K562 (cell line): ENCODE results near the gene KLK6. TPM values are rescaled to one million over a fixed set of nuclear protein-coding genes. Genes with fewer than 3 reads are reported as not detected.

Source experiments
- HNRNPH1 ChIP-seq: fragments of 200-400 bp; formaldehyde crosslinking; optimal IDR thresholded peaks from 2 replicates; pipeline ENCODE3; 2017; ENCODE audit warnings: low read depth, mild to moderate bottlenecking, low read length, moderate library complexity
- MAZ ChIP-seq, 2 experiments: fragments of 450-650 bp in 1 of 2; sonication (generic) in 1 of 2; formaldehyde crosslinking; IDR thresholded peaks in 1 of 2; conservative IDR thresholded peaks in 1 of 2; 2 replicates each; pipeline versions ENCODE4 v1.4.0 to v1.5.0; 2020; ENCODE audit warnings: mild to moderate bottlenecking in 1 of 2, missing genetic modification reagents in 1 of 2
- MYNN ChIP-seq, 2 experiments: sonication (generic); formaldehyde crosslinking in 1 of 2; IDR thresholded peaks; 2 replicates each; pipeline versions ENCODE4 v1.5.0 to v1.6.1; 2016 to 2020; ENCODE audit warnings: antibody characterized with exemption in 1 of 2, missing genetic modification reagents in 1 of 2
- POLR2AphosphoS2 ChIP-seq: IDR thresholded peaks from 2 replicates; pipeline ENCODE4 v1.6.1; 2012; ENCODE audit warnings: low read length, improper control_type of control experiment
- RB1 ChIP-seq: fragments of 450-650 bp; IDR thresholded peaks from 2 replicates; pipeline ENCODE4 v1.6.1; 2017; ENCODE audit warnings: low read depth, mild to moderate bottlenecking
- ZFP30 ChIP-seq: fragments of 250-450 bp; sonication (Bioruptor Pico); IDR thresholded peaks from 2 replicates; pipeline ENCODE4 v1.8.0; 2022; ENCODE audit warnings: moderate library complexity, mild to moderate bottlenecking, inconsistent platforms, borderline replicate concordance
- ZNF253 ChIP-seq: fragments of 250-450 bp; sonication (Bioruptor Pico); conservative IDR thresholded peaks from 2 replicates; pipeline ENCODE4 v1.6.1; 2021; ENCODE audit warnings: mild to moderate bottlenecking
- polyA plus RNA-seq, 8 experiments: library from polyadenylated mRNA; depleted of rRNA in 4 of 8; stranded (reverse) in 5 of 8; unstranded in 3 of 8; fragments of >200 nt; fragmentation: Nextera tagmentation in 2 of 8; fragmentation: Illumina TruSeq in 1 of 8; extraction: Ambion mirVana in 2 of 8; extraction: Trizol in 1 of 8; gene quantifications; 2 replicates each; pipeline versions ENCODE4 v1.2.1 to v1.2.3, GENCODE V29; 2011 to 2014; ENCODE audit warnings: inconsistent platforms in 1 of 8, missing spikeins in 1 of 8
- total RNA-seq, 7 experiments: library from RNA; depleted of rRNA in 6 of 7; stranded (reverse); fragments of >200 nt in 6 of 7; fragmentation: Illumina TruSeq in 2 of 7; extraction: Trizol in 2 of 7; gene quantifications; 2 replicates each; pipeline versions ENCODE4 v1.2.1 to v1.2.3, GENCODE V29; 2011 to 2021; ENCODE audit warnings: low replicate concordance in 1 of 7
- TF ChIP-seq, protein P1 (sequence below): sonication (generic); formaldehyde crosslinking; IDR thresholded peaks from 2 replicates; pipeline ENCODE4 v1.8.0; 2023; ENCODE audit warnings: mild to moderate bottlenecking, missing genetic modification reagents
- TF ChIP-seq, protein P2 (sequence below): fragments of 450-650 bp; IDR thresholded peaks from 2 replicates; pipeline ENCODE4 v1.6.1; 2016; ENCODE audit warnings: mild to moderate bottlenecking, moderate library complexity
- TF ChIP-seq, protein P3 (sequence below): fragments of 250-450 bp; sonication (Bioruptor Pico); IDR thresholded peaks from 2 replicates; pipeline ENCODE4 v1.9.0; 2021; ENCODE audit warnings: mild to moderate bottlenecking

Gene KLK6
- total and polyA plus RNA-seq, 9 of the 15 experiments (the other 6 are each of a cell fraction or from before 2014, with no cell fraction given) = not detected

DNA sequence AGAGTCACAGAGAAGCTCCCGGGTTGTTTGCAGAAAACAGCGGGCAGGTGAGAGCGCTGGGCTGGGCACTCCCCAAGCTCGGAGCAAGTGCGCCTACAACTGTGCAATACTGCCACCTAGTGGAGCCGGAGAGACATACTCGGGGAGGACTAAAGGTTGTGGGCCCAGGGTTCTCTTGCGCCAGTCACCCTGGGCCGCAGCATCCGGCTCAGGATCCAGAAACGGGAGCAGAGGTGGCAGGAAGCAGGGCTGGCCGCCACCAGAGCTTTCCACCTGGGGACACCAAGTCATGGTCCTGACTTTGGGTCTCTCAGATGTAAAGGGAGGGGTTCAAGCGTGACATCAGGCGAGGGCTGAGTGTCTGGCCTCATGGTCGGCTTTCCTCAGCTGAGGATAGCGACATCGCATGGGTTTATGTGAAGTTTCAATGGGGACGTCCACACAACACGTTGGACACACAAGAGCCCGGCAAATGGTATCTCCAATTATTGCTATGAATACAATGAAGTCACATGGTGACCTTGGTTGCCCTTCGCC lies 47.0 kb downstream of the KLK6 start (continued):
- TF ChIP-seq, protein P1, sequence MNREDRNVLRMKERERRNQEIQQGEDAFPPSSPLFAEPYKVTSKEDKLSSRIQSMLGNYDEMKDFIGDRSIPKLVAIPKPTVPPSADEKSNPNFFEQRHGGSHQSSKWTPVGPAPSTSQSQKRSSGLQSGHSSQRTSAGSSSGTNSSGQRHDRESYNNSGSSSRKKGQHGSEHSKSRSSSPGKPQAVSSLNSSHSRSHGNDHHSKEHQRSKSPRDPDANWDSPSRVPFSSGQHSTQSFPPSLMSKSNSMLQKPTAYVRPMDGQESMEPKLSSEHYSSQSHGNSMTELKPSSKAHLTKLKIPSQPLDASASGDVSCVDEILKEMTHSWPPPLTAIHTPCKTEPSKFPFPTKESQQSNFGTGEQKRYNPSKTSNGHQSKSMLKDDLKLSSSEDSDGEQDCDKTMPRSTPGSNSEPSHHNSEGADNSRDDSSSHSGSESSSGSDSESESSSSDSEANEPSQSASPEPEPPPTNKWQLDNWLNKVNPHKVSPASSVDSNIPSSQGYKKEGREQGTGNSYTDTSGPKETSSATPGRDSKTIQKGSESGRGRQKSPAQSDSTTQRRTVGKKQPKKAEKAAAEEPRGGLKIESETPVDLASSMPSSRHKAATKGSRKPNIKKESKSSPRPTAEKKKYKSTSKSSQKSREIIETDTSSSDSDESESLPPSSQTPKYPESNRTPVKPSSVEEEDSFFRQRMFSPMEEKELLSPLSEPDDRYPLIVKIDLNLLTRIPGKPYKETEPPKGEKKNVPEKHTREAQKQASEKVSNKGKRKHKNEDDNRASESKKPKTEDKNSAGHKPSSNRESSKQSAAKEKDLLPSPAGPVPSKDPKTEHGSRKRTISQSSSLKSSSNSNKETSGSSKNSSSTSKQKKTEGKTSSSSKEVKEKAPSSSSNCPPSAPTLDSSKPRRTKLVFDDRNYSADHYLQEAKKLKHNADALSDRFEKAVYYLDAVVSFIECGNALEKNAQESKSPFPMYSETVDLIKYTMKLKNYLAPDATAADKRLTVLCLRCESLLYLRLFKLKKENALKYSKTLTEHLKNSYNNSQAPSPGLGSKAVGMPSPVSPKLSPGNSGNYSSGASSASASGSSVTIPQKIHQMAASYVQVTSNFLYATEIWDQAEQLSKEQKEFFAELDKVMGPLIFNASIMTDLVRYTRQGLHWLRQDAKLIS = no peak
- TF ChIP-seq HNRNPH1 = no peak
- TF ChIP-seq RB1 = peak; percentile 69; the same call in 1 of the 2 replicates
- no peak for TF ChIP-seq ZNF253 (CRISPR knock-in tag)
- TF ChIP-seq, protein P2, sequence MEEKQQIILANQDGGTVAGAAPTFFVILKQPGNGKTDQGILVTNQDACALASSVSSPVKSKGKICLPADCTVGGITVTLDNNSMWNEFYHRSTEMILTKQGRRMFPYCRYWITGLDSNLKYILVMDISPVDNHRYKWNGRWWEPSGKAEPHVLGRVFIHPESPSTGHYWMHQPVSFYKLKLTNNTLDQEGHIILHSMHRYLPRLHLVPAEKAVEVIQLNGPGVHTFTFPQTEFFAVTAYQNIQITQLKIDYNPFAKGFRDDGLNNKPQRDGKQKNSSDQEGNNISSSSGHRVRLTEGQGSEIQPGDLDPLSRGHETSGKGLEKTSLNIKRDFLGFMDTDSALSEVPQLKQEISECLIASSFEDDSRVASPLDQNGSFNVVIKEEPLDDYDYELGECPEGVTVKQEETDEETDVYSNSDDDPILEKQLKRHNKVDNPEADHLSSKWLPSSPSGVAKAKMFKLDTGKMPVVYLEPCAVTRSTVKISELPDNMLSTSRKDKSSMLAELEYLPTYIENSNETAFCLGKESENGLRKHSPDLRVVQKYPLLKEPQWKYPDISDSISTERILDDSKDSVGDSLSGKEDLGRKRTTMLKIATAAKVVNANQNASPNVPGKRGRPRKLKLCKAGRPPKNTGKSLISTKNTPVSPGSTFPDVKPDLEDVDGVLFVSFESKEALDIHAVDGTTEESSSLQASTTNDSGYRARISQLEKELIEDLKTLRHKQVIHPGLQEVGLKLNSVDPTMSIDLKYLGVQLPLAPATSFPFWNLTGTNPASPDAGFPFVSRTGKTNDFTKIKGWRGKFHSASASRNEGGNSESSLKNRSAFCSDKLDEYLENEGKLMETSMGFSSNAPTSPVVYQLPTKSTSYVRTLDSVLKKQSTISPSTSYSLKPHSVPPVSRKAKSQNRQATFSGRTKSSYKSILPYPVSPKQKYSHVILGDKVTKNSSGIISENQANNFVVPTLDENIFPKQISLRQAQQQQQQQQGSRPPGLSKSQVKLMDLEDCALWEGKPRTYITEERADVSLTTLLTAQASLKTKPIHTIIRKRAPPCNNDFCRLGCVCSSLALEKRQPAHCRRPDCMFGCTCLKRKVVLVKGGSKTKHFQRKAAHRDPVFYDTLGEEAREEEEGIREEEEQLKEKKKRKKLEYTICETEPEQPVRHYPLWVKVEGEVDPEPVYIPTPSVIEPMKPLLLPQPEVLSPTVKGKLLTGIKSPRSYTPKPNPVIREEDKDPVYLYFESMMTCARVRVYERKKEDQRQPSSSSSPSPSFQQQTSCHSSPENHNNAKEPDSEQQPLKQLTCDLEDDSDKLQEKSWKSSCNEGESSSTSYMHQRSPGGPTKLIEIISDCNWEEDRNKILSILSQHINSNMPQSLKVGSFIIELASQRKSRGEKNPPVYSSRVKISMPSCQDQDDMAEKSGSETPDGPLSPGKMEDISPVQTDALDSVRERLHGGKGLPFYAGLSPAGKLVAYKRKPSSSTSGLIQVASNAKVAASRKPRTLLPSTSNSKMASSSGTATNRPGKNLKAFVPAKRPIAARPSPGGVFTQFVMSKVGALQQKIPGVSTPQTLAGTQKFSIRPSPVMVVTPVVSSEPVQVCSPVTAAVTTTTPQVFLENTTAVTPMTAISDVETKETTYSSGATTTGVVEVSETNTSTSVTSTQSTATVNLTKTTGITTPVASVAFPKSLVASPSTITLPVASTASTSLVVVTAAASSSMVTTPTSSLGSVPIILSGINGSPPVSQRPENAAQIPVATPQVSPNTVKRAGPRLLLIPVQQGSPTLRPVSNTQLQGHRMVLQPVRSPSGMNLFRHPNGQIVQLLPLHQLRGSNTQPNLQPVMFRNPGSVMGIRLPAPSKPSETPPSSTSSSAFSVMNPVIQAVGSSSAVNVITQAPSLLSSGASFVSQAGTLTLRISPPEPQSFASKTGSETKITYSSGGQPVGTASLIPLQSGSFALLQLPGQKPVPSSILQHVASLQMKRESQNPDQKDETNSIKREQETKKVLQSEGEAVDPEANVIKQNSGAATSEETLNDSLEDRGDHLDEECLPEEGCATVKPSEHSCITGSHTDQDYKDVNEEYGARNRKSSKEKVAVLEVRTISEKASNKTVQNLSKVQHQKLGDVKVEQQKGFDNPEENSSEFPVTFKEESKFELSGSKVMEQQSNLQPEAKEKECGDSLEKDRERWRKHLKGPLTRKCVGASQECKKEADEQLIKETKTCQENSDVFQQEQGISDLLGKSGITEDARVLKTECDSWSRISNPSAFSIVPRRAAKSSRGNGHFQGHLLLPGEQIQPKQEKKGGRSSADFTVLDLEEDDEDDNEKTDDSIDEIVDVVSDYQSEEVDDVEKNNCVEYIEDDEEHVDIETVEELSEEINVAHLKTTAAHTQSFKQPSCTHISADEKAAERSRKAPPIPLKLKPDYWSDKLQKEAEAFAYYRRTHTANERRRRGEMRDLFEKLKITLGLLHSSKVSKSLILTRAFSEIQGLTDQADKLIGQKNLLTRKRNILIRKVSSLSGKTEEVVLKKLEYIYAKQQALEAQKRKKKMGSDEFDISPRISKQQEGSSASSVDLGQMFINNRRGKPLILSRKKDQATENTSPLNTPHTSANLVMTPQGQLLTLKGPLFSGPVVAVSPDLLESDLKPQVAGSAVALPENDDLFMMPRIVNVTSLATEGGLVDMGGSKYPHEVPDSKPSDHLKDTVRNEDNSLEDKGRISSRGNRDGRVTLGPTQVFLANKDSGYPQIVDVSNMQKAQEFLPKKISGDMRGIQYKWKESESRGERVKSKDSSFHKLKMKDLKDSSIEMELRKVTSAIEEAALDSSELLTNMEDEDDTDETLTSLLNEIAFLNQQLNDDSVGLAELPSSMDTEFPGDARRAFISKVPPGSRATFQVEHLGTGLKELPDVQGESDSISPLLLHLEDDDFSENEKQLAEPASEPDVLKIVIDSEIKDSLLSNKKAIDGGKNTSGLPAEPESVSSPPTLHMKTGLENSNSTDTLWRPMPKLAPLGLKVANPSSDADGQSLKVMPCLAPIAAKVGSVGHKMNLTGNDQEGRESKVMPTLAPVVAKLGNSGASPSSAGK = no peak
- TF ChIP-seq POLR2AphosphoS2 = no peak
- peak in 1 of 2 experiments; percentile 77; a peak in 2 of 4 replicates for TF ChIP-seq MAZ (CRISPR knock-in tag; conservative IDR thresholded peaks at IDR 0.05 in 1 of 2, IDR thresholded peaks at IDR 0.05 in 1 of 2)
- TF ChIP-seq, protein P3, sequence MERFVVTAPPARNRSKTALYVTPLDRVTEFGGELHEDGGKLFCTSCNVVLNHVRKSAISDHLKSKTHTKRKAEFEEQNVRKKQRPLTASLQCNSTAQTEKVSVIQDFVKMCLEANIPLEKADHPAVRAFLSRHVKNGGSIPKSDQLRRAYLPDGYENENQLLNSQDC (CRISPR knock-in tag) = no peak
- 0 out of 2 replicates have a peak, but pooled peaks have one; percentile 32 for TF ChIP-seq MYNN (IDR thresholded peaks at IDR 0.05)
- no peak for TF ChIP-seq MYNN (CRISPR knock-in tag; IDR thresholded peaks at IDR 0.05)
- TF ChIP-seq ZFP30 (CRISPR knock-in tag) = no peak
